HepG2 (cell line): ENCODE data around the gene CFAP119. TPM values are rescaled to one million over a fixed set of nuclear protein-coding genes. Genes with fewer than 3 reads are reported as not detected.

Experiments used
- CCDC6 ChIP-seq: sonication (generic); formaldehyde crosslinking; IDR thresholded peaks from 2 replicates; pipeline ENCODE4 v1.8.1; 2022; ENCODE audit warnings: mild to moderate bottlenecking, missing genetic modification reagents, moderate library complexity
- CREB1 ChIP-seq, 2 experiments: fragments of 450-650 bp in 1 of 2; IDR thresholded peaks; 2 replicates each; pipeline ENCODE4 v1.6.1; 2016 to 2017; ENCODE audit warnings: control low read depth in 1 of 2, mild to moderate bottlenecking in 1 of 2, missing compliant biosample characterization in 1 of 2, missing genetic modification characterization in 1 of 2
- ESRRA ChIP-seq: sonication (generic); formaldehyde crosslinking; IDR thresholded peaks from 2 replicates; pipeline ENCODE4 v1.5.1; 2020; ENCODE audit warnings: mild to moderate bottlenecking, low read depth, missing genetic modification reagents
- GATAD1 ChIP-seq: IDR thresholded peaks from 2 replicates; pipeline ENCODE4 v1.6.1; 2016; ENCODE audit warnings: missing genetic modification reagents, missing compliant biosample characterization
- HDAC6 ChIP-seq: fragments of 200-600 bp; sonication (generic); IDR thresholded peaks from 2 replicates; pipeline ENCODE4 v1.7.0; 2017; ENCODE audit warnings: mild to moderate bottlenecking, antibody characterized with exemption, low read length, low read depth
- HOXA3 ChIP-seq: sonication (generic); formaldehyde crosslinking; IDR thresholded peaks from 2 replicates; pipeline ENCODE4 v1.5.0; 2020; ENCODE audit warnings: missing genetic modification reagents
- LCORL ChIP-seq, 2 experiments: fragments of 450-650 bp in 1 of 2; sonication (generic) in 1 of 2; formaldehyde crosslinking in 1 of 2; IDR thresholded peaks; 2 replicates each; pipeline versions ENCODE4 v1.5.0 to v1.6.1; 2017 to 2020; ENCODE audit warnings: antibody characterized with exemption in 1 of 2, missing genetic modification reagents in 1 of 2
- NFKBIZ ChIP-seq: IDR thresholded peaks from 2 replicates; pipeline ENCODE4 v1.6.1; 2018; ENCODE audit warnings: missing genetic modification reagents, missing compliant biosample characterization
- NFYB ChIP-seq: sonication (generic); formaldehyde crosslinking; IDR thresholded peaks from 2 replicates; pipeline ENCODE4 v1.4.0; 2020; ENCODE audit warnings: missing genetic modification reagents
- PHF8 ChIP-seq: sonication (generic); formaldehyde crosslinking; IDR thresholded peaks from 2 replicates; pipeline ENCODE4 v1.5.0; 2020; ENCODE audit warnings: missing genetic modification reagents
- SKI ChIP-seq: fragments of 450-650 bp; IDR thresholded peaks from one replicate; pipeline ENCODE4 v1.6.1; 2018; ENCODE audit warnings: mild to moderate bottlenecking; ENCODE audit not compliant: partially characterized antibody
- THAP9 ChIP-seq: sonication (generic); formaldehyde crosslinking; IDR thresholded peaks from 2 replicates; pipeline ENCODE4; 2020; ENCODE audit warnings: missing genetic modification reagents, mild to moderate bottlenecking, borderline replicate concordance
- ZFX ChIP-seq: sonication (generic); formaldehyde crosslinking; IDR thresholded peaks from 2 replicates; pipeline ENCODE4 v1.4.0; 2020; ENCODE audit warnings: mild to moderate bottlenecking, low read depth, missing genetic modification reagents, moderate library complexity
- ZNF33A ChIP-seq: sonication (generic); formaldehyde crosslinking; IDR thresholded peaks from 2 replicates; pipeline ENCODE4 v1.5.1; 2020; ENCODE audit warnings: missing genetic modification reagents, mild to moderate bottlenecking, moderate library complexity, borderline replicate concordance
- ZNF407 ChIP-seq: sonication (generic); formaldehyde crosslinking; IDR thresholded peaks from one replicate; pipeline ENCODE4 v1.5.1; 2020; ENCODE audit warnings: mild to moderate bottlenecking, missing genetic modification reagents; ENCODE audit errors: not compliant biosample characterization
- ZNF883 ChIP-seq: sonication (generic); formaldehyde crosslinking; IDR thresholded peaks from 2 replicates; pipeline ENCODE4 v1.5.1; 2020; ENCODE audit warnings: mild to moderate bottlenecking, missing genetic modification reagents; ENCODE audit errors: not compliant biosample characterization
- ZSCAN21 ChIP-seq: sonication (generic); formaldehyde crosslinking; IDR thresholded peaks from 2 replicates; pipeline ENCODE4 v1.8.0; 2022; ENCODE audit warnings: mild to moderate bottlenecking, missing genetic modification reagents, moderate library complexity, borderline replicate concordance
- polyA plus RNA-seq, 8 experiments: library from polyadenylated mRNA; depleted of rRNA in 3 of 8; stranded (reverse) in 7 of 8; unstranded in 1 of 8; fragments of >200 nt; fragmentation: Illumina TruSeq in 4 of 8; extraction: Trizol in 4 of 8; gene quantifications; 2 replicates each; pipeline versions ENCODE4 v1.2.1 to v1.2.3, GENCODE V29; 2011 to 2016; ENCODE audit warnings: low read depth in 4 of 8, missing spikeins in 1 of 8, mixed read lengths in 1 of 8; ENCODE audit not compliant: insufficient read depth in 1 of 8
- total RNA-seq, 5 experiments: library from RNA; depleted of rRNA; stranded (reverse); fragments of >200 nt; fragmentation: Illumina TruSeq; extraction: Trizol; gene quantifications; 2 replicates each; pipeline ENCODE4 v1.2.3, GENCODE V29; 2016; ENCODE audit warnings: low read depth in 1 of 5
- TF ChIP-seq, protein P1 (sequence below): sonication (generic); formaldehyde crosslinking; IDR thresholded peaks from 2 replicates; pipeline ENCODE4 v1.5.1; 2020; ENCODE audit warnings: missing genetic modification reagents, mild to moderate bottlenecking, borderline replicate concordance

Gene CFAP119
- total and polyA plus RNA-seq, 2 of the 13 experiments (the other 11 are each of a cell fraction or from before 2014, with no cell fraction given) = 6.4 TPM

GRCh38 chr16:30745082-30745481, 16.8 kb downstream of the CFAP119 start (continued):
- TF ChIP-seq ZNF407 (CRISPR knock-in tag) (no peak), NFKBIZ (no peak), ESRRA (CRISPR knock-in tag) (peak; percentile 58; the same call in 1 of the 2 replicates), NFYB (CRISPR knock-in tag) (no peak), CCDC6 (CRISPR knock-in tag) (no peak), ZSCAN21 (no peak), PHF8 (no peak), ZNF883 (CRISPR knock-in tag) (no peak), SKI (no peak), HDAC6 (no peak), HOXA3 (CRISPR knock-in tag) (peak; percentile 13; the same call in 1 of the 2 replicates), THAP9 (no peak), GATAD1 (CRISPR knock-in tag) (peak; percentile 30; the same call in 1 of the 2 replicates), CREB1 (IDR thresholded peaks at IDR 0.05) (peak; percentile 47), CREB1 (CRISPR knock-in tag; IDR thresholded peaks at IDR 0.05) (peak; percentile 51; the same call in 1 of the 2 replicates), ZNF33A (CRISPR knock-in tag) (no peak), ZFX (CRISPR knock-in tag) (no peak), LCORL (IDR thresholded peaks at IDR 0.05) (peak; percentile 23; the same call in 1 of the 2 replicates), LCORL (CRISPR knock-in tag; IDR thresholded peaks at IDR 0.05) (peak; percentile 78)
- TF ChIP-seq, protein P1, sequence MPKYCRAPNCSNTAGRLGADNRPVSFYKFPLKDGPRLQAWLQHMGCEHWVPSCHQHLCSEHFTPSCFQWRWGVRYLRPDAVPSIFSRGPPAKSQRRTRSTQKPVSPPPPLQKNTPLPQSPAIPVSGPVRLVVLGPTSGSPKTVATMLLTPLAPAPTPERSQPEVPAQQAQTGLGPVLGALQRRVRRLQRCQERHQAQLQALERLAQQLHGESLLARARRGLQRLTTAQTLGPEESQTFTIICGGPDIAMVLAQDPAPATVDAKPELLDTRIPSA (CRISPR knock-in tag) = no peak
